ENCODE results near the gene GRIP1. TPM values are rescaled to one million over a fixed set of nuclear protein-coding genes. Genes with fewer than 3 reads are reported as not detected.
A peak's percentile ranks its signal among the peaks of the same experiment; 100 is the strongest.

Gene GRIP1
- total and polyA plus RNA-seq, 2 donors (not counting 3 experiments of a cell fraction or from before 2014, with no cell fraction given): 0.04 to 0.69 TPM

GRCh38 chr12:66620688-66621087 lies 58.2 kb downstream of the GRIP1 start:
- intact Hi-C loops (cut with micrococcal nuclease): no loop called here
- CTCF ChIA-PET: interaction anchor here (0.7 to 1.5 kb wide), 3 partner anchors 24 to 74 kb away, joined by 3 to 4 read pairs (median 3); no protein-coding TSS in a partner anchor
- POLR2A ChIA-PET: no interaction called here
- H3K9me3 ChIP-seq (replicated peaks; ENCODE audit: control insufficient read depth, insufficient read depth, low read length): no peaks in the 10 kb centered on the region
- no peak overlapping the region for H3K4me3 ChIP-seq (replicated peaks in 1 of 3; ENCODE audit: insufficient read depth in 1 of 3, low read depth in 1 of 3, low read length in 3 of 3)
- no peak for DNase-seq (ENCODE audit: low read depth, low spot score)
- no TSS peak for BruUV-seq (replicated peaks)
- H3K4me1 ChIP-seq (ENCODE audit: control insufficient read depth, extremely low read depth, insufficient read depth, low read length): peaks cover 15% of the 10 kb centered on the region
- H3K79me2 ChIP-seq (ENCODE audit: control insufficient read depth, insufficient read depth, low read length): no peaks in the 10 kb centered on the region
- no peaks in the 10 kb centered on the region for H3K36me3 ChIP-seq (ENCODE audit: control insufficient read depth in 2 of 2, extremely low read depth in 1 of 2, insufficient read depth in 2 of 2, low read length in 2 of 2)
- H4K20me1 ChIP-seq (replicated peaks; ENCODE audit: control insufficient read depth, extremely low read depth, insufficient read depth, low read length): no peaks in the 10 kb centered on the region
- no peak overlapping the region for H3K9ac ChIP-seq (replicated peaks; ENCODE audit: extremely low read depth, insufficient read depth, low read length)
- dilution Hi-C loops (cut with MboI; ENCODE audit: extremely low pct_ligation_motif_present, low sequenced_read_pairs): no loop called here
- H2AFZ ChIP-seq (ENCODE audit: low read depth, low read length): no peak overlapping the region
- peak; percentile 28 for FAIRE-seq
- H3K9me1 ChIP-seq (replicated peaks; ENCODE audit: control insufficient read depth, extremely low read depth, insufficient read depth, low read length): no peaks in the 10 kb centered on the region
- no peaks in the 10 kb centered on the region for H3K27me3 ChIP-seq (ENCODE audit: control insufficient read depth in 2 of 2, insufficient read depth in 2 of 2, low read length in 2 of 2)
- no peak overlapping the region for H3K27ac ChIP-seq (ENCODE audit: insufficient read depth, low read depth, low read length)
- H3K4me2 ChIP-seq (ENCODE audit: insufficient read depth, low read length): no peak overlapping the region
- no peak for TF ChIP-seq POLR2AphosphoS5 (IDR thresholded peaks at IDR 0.05; ENCODE audit: insufficient read depth, low read depth, low read length)
- no peak for TF ChIP-seq FOS (IDR thresholded peaks at IDR 0.05; ENCODE audit: borderline replicate concordance, insufficient read depth, low read length)
- TF ChIP-seq GATA2 (IDR thresholded peaks at IDR 0.05; ENCODE audit: insufficient read depth, insufficient read length, low read depth, low read length): no peak
- no peak for TF ChIP-seq EZH2 (IDR thresholded peaks at IDR 0.05; ENCODE audit: borderline replicate concordance, low read depth, low read length, severe bottlenecking)
- no peak for TF ChIP-seq MAX (IDR thresholded peaks at IDR 0.05; ENCODE audit: insufficient read depth, insufficient read length)
- no peak for TF ChIP-seq MYC (IDR thresholded peaks at IDR 0.05; ENCODE audit: low read depth, low read length)
- TF ChIP-seq JUN (IDR thresholded peaks at IDR 0.05; ENCODE audit: borderline replicate concordance, insufficient read depth, insufficient read length, low read depth): no peak
- no peak for TF ChIP-seq CTCF (IDR thresholded peaks at IDR 0.05; ENCODE audit: extremely low read depth in 1 of 2, insufficient read depth in 1 of 2, low read depth in 1 of 2, low read length in 2 of 2)
- TF ChIP-seq POLR2A (IDR thresholded peaks at IDR 0.05; ENCODE audit: low read depth, low read length): no peak

Measured in endothelial cell of umbilical vein (primary cell).